Muscle layer of duodenum (tissue), 2 donors: ENCODE results near the gene COPS9.

Experiments used
- H3K27ac ChIP-seq: one replicate; pipeline ENCODE4 v1.7.0; 2013; ENCODE audit warnings: mild to moderate bottlenecking, low read length
- H3K27me3 ChIP-seq: one replicate; pipeline ENCODE4 v1.7.0; 2013; ENCODE audit warnings: low read depth, mild to moderate bottlenecking, control low read depth, low read length
- H3K36me3 ChIP-seq, 2 donors: one replicate each; pipeline ENCODE4 v1.7.0; 2013; ENCODE audit warnings: low read length in 2 of 2, control low read depth in 1 of 2, mild to moderate bottlenecking in 1 of 2; ENCODE audit not compliant: insufficient read depth in 2 of 2, control insufficient read depth in 1 of 2
- H3K4me1 ChIP-seq, 2 donors: one replicate each; pipeline ENCODE4 v1.7.0; 2013; ENCODE audit warnings: low read length in 2 of 2, mild to moderate bottlenecking in 2 of 2, control low read depth in 1 of 2, moderate library complexity in 1 of 2; ENCODE audit not compliant: insufficient read depth in 2 of 2, control insufficient read depth in 1 of 2
- H3K4me3 ChIP-seq, 2 donors: one replicate each; pipeline ENCODE4 v1.7.0; 2013; ENCODE audit warnings: low read length in 2 of 2, low read depth in 1 of 2, mild to moderate bottlenecking in 1 of 2
- H3K9me3 ChIP-seq, 2 donors: one replicate each; pipeline ENCODE4 v1.7.0; 2013; ENCODE audit warnings: low read length in 2 of 2, control low read depth in 1 of 2, mild to moderate bottlenecking in 1 of 2; ENCODE audit not compliant: control insufficient read depth in 1 of 2
- donor health status: healthy.

The COPS9 gene

DNA sequence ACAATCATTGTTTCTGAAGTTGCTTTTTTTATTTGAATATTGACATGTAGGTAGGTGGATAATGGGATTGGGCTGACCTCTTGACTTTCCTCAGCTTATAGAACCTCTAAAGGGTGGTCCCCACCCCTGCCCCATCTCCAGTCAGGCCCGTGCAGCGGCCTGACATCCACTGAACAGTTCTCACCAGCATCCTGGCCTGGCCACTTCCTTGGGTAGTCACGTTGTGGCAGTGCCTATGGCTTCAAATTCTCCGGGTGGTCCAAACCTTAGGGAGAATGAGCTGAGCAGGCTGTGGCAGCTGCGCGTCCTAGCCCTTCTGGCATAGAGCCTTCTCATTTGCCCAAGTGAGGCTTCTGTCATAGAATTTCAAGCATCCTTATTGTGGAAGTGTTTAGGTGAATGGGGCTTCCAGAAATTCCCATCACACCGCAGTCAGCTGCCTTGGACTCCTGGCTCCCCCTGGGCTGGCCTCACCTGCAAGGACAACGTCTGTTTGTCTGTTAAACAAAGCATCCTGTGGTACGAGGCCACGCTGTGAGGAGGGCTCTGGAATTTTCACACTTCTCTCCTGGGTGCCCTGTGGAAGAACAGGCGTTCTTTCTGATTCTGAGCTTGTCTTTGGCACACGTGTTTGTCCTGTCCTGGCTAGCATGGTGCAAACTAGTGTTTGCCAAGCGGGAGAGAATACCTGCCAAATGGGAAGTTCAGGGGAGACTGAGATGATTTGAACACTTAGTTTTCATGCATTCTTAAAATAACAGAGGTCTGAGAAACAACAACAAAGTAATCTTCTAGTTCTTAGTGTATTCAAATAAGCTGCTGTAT is 36.2 kb upstream of the COPS9 start:
- Histone ChIP-seq H3K4me3 (no peak overlapping the region), H3K27me3 (no peaks in the 10 kb centered on the region), H3K9me3 (no peaks in the 10 kb centered on the region)

GRCh38 chr2:240170883-240171282 is 34.8 kb upstream of the COPS9 start:
- Histone ChIP-seq H3K36me3 (no peaks in the 10 kb centered on the region), H3K27me3 (no peaks in the 10 kb centered on the region), H3K4me1 (no peaks in the 10 kb centered on the region), H3K27ac (no peak overlapping the region), H3K4me3 (no peak overlapping the region), H3K9me3 (no peaks in the 10 kb centered on the region)

More for the DNA sequence above, 36.2 kb upstream of the COPS9 start:
- no peaks in the 10 kb centered on the region for H3K36me3 ChIP-seq
- no peaks in the 10 kb centered on the region for H3K4me1 ChIP-seq
- H3K27ac ChIP-seq, result no peak overlapping the region

DNA sequence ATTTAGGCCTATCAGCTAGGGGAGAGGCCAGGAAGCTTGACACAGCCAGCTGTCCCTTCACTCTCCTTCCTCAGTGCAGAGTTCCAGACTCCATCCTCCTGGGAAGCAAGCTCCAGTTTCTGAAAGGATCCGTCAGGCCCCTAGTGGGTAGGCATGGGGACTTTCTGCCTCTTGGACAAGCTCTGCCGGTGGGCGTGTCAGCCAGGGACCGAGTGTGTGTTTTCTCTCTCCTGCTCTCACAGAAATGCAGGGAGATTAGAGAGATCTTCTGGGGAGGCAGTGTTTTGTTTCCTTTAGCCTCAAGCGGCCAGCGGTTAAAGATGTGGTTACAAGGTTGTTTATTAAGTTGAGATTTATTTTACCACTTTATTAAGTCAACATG is 34.2 kb upstream of the COPS9 start:
- H3K27me3 ChIP-seq, result no peaks in the 10 kb centered on the region
- no peaks in the 10 kb centered on the region for H3K4me1 ChIP-seq
- no peak overlapping the region for H3K4me3 ChIP-seq
- no peaks in the 10 kb centered on the region for H3K9me3 ChIP-seq
- no peaks in the 10 kb centered on the region for H3K36me3 ChIP-seq
- no peak overlapping the region for H3K27ac ChIP-seq

DNA sequence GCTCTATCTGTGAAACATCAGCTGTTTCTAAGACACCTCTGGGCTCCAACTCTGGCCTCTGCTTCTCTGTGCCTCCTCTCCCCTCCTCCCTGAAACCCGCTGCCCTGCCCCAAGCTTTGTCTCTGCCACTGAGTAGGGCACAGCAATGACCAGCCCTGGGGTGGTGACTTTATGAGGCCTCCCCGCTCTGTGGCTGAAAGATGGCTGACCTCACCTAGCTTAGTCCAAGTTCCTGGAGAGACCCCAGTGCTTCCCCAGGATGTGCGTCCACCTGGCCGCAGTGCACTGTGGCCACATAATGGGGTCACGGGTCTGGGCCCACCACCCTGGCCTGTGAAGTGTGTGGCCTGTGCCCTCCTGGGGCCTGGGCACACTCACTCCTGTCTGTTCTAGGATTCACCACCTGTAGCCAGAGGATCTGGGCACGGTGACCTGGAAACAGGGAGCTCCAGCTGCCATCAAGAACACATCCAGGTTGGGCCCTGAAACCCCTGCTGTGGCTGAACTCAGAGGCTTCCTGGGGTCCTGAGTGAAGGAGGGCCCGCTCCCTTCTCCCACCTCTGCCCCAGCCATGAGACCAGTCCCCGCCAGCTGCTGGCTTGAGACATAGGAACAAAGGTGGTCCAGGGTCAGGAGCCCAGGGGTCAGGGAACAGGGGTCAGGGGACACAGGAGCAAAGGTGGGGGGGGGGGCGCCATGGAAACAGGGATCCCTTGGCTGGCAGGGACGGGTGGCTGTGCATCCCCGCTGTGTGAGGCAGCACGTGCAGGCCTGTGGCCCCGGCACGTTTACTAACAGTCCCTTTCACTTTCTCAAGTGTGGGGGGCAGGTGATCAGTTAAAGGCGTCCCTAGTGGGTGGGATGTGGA is 33.6 kb upstream of the COPS9 start:
- H3K27me3 ChIP-seq, result no peaks in the 10 kb centered on the region
- H3K27ac ChIP-seq, result no peak overlapping the region

GRCh38 chr2:240168546-240169361 is 32.6 kb upstream of the COPS9 start:
- no peaks in the 10 kb centered on the region for H3K9me3 ChIP-seq
- H3K27ac ChIP-seq, result no peak overlapping the region
- no peak overlapping the region for H3K4me3 ChIP-seq
- H3K4me1 ChIP-seq, result no peaks in the 10 kb centered on the region
- H3K36me3 ChIP-seq, result no peaks in the 10 kb centered on the region
- H3K27me3 ChIP-seq, result no peaks in the 10 kb centered on the region

More for the DNA sequence above, 33.6 kb upstream of the COPS9 start:
- Histone ChIP-seq H3K9me3 (no peaks in the 10 kb centered on the region), H3K36me3 (no peaks in the 10 kb centered on the region), H3K4me3 (no peak overlapping the region), H3K4me1 (no peaks in the 10 kb centered on the region)

GRCh38 chr2:240168041-240168440 is 31.9 kb upstream of the COPS9 start:
- Histone ChIP-seq H3K4me3 (no peak overlapping the region), H3K4me1 (no peaks in the 10 kb centered on the region), H3K36me3 (no peaks in the 10 kb centered on the region), H3K27ac (no peak overlapping the region), H3K9me3 (no peaks in the 10 kb centered on the region), H3K27me3 (no peaks in the 10 kb centered on the region)

DNA sequence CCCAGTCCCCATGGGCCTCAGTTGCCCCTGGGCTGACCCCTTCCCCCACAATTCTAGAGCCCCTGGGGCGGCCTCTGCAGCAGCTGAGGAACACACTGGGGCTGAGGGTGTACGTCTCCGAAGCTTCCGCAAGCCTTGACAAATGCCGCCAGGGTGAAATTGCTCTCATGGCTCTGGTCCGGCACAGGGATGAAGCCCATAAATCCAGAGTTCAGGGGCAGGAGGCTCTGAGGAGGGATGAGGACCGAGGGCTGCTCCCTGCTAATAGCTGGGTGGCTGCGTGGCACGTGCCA is 31.4 kb upstream of the COPS9 start:
- Histone ChIP-seq H3K9me3 (no peaks in the 10 kb centered on the region), H3K4me1 (no peaks in the 10 kb centered on the region), H3K27me3 (no peaks in the 10 kb centered on the region), H3K4me3 (no peak overlapping the region), H3K36me3 (no peaks in the 10 kb centered on the region), H3K27ac (no peak overlapping the region)

DNA sequence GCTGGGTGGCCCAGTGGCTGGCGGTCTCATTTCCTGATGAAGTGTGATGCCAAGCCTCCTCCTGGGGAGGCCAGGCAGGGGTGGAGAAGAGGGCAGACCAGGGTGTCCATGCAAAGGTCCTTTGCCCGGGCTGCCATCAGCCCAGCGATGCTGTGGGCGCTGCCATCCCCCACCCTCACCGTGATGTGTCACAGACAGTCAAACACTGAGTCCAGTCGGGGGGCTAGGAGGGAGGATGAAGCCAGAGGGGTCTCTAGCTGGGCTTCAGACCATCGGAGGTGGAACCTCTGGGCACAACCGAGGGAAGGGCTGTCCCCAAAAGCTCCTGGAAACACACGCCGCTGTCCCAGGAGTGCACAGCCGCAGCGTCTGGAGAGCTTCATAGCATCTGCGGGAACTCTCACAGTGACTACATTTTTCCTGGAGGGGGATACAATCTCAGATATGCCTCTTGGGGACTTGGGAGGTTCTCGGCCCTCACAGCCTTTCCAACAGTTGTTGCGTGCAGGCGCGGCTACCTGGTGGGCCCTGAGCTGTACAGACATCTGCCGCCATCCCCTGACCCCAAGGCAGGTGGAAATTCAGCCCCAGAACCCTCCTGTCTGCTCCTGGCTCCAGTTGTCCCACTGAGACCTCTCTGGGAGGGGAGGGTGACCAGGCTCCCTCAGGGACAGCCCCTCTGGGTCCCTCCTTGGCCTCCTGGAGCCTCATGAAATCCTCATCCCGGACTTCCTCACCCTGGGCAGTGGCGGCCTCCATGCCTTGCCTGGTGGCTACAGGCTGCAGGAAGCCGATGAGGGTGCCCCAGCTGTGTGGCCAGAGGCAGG is 30.9 kb upstream of the COPS9 start:
- Histone ChIP-seq H3K4me1 (no peaks in the 10 kb centered on the region), H3K27ac (no peak overlapping the region), H3K4me3 (no peak overlapping the region), H3K36me3 (no peaks in the 10 kb centered on the region), H3K27me3 (no peaks in the 10 kb centered on the region), H3K9me3 (no peaks in the 10 kb centered on the region)

- no peaks in the 10 kb centered on the region for H3K4me1 ChIP-seq
- no peaks in the 10 kb centered on the region for H3K36me3 ChIP-seq
- H3K27ac ChIP-seq, result no peak overlapping the region
- no peak overlapping the region for H3K4me3 ChIP-seq
- H3K9me3 ChIP-seq, result no peaks in the 10 kb centered on the region
- H3K27me3 ChIP-seq, result no peaks in the 10 kb centered on the region
Observed at GRCh38 chr2:240166191-240166590, 30.1 kb upstream of the COPS9 start.

DNA sequence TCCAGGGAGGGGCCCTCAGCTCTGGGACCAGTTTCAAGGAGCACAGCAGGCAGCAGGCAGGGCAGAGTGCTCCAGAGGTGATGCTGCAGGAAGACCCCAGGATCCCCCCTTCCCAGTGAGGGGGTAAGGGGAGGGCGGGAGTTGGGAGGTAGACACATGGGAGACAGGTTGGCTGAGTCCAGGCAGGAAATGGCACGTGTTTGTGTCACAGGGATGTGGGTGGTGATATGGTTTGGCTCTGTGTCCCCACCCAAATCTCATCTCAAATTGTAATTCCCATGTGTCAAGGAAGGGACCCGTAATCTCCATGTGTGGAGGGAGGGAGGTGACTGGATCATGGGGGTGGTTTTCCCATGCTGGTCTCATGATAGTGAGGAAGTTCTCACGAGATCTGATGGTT is 29.6 kb upstream of the COPS9 start:
- no peaks in the 10 kb centered on the region for H3K9me3 ChIP-seq
- no peaks in the 10 kb centered on the region for H3K4me1 ChIP-seq
- H3K27ac ChIP-seq, result no peak overlapping the region
- no peaks in the 10 kb centered on the region for H3K36me3 ChIP-seq
- H3K4me3 ChIP-seq, result no peak overlapping the region
- H3K27me3 ChIP-seq, result no peaks in the 10 kb centered on the region
